Measurements from ENCODE around the gene ARHGAP12.

Gene ARHGAP12

DNA sequence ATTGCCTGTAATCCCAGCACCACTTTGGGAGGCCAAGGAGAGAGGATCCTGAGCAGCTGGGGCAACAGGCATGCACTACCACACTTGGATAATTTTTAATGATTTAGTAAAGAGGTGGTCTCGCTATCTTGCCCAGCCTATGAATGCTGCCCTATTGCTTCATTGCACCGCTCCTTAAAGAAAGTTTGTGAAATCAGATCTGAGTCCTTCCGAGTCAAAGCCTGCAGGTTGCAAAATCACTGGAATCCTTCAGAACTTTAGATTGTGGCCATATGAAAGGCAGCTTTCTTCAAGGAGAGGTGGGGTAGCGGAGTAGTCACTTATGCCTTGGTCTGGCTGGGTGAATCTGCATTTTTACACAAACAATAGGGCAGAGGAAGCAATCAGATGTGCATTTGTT lies 166.3 kb downstream of the ARHGAP12 start:
- no peak for DNase-seq

- DNase-seq: no peak
Observed at GRCh38 chr10:31761156-31761555, 167.5 kb downstream of the ARHGAP12 start.

GRCh38 chr10:31760674-31761081 lies 168.0 kb downstream of the ARHGAP12 start:
- DNase-seq: no peak

- peak; percentile 97 to 98 for DNase-seq
Observed at GRCh38 chr10:31759799-31760626, 168.6 kb downstream of the ARHGAP12 start.

GRCh38 chr10:31759124-31759798 lies 169.4 kb downstream of the ARHGAP12 start:
- no peak for DNase-seq

GRCh38 chr10:31758495-31758894 lies 170.1 kb downstream of the ARHGAP12 start:
- DNase-seq: no peak

- no peak for DNase-seq
Observed at GRCh38 chr10:31757831-31758230, 170.8 kb downstream of the ARHGAP12 start.

- DNase-seq: no peak
Observed at GRCh38 chr10:31757386-31757791, 171.2 kb downstream of the ARHGAP12 start.

DNA sequence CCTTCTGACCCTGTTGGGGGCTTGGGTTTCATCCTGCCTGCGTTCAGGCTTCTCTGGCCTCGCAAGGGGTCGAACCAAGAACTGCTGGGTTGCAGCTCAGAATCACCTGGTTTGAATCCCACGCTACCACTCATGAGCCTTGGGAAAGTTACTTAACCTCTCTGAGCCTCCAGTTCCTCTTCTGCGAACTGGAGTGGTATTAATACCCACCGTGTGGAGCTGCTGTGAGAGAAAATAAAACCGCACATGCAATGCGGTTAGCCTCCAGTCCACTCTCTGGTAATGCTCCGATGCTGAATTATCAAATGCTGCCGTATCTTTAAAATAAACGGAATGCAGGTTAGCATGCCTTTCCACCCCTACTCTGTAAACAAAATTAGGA lies 171.9 kb downstream of the ARHGAP12 start:
- no peak for DNase-seq

DNA sequence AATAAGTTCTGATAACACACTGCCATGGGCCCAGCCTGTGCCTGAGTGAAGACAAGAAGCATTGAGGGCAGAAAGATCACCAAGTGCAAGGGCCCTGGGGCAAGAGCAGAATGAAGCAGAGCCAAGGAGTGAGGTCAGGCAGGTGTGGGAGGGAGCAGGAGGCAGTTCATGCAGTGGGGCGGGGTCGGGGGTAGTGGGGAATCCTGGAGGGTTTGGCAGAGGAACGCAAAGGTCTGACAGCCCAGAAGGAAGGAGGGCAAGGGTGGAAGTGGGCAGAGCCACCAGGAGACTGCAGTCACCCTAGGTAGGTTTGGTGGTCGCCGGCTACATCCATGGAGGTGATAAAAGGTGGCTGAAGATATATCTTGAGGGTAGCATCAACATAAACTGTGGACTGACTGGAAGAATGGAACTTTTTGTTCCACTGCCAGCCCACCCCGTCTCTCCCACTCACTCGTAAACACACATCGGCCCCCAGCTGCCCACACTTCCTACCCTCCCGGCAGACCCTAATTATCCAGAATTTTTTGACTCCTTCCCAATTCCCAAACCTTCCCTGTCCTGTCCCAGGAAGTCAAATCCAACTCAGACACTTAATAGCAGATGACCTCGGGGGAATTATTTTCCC lies 172.4 kb downstream of the ARHGAP12 start:
- no peak for DNase-seq
